Loucy (cell line): Measurements from ENCODE around the gene HRC.
"Not testable (repeated sequence)": the region's sequence is repeated elsewhere in the genome, so short reads cannot be mapped to it uniquely, and the experiment has no call there.

Experiments
- H2AFZ ChIP-seq: fragments of 200-600 bp; sonication (generic); 2 replicates; pipeline ENCODE4 v1.6.0; 2016; ENCODE audit warnings: antibody characterized with exemption, mild to moderate bottlenecking, low read length, moderate library complexity
- H3F3A ChIP-seq: fragments of 200-600 bp; 2 replicates; pipeline ENCODE4 v1.6.0; 2016; ENCODE audit warnings: antibody characterized with exemption, low read depth, mild to moderate bottlenecking
- H3K27me3 ChIP-seq: fragments of 200-600 bp; sonication (generic); 2 replicates; pipeline ENCODE4 v1.6.1; 2014; ENCODE audit warnings: low read length, mild to moderate bottlenecking; ENCODE audit not compliant: insufficient read depth, poor library complexity, severe bottlenecking
- H3K36me3 ChIP-seq: fragments of 200-600 bp; sonication (generic); 2 replicates; pipeline ENCODE4 v1.6.1; 2016; ENCODE audit warnings: low read length; ENCODE audit not compliant: insufficient read depth
- H3K4me1 ChIP-seq: fragments of 200-600 bp; sonication (generic); 2 replicates; pipeline ENCODE4 v1.5.1; 2014; ENCODE audit warnings: low read length, mild to moderate bottlenecking; ENCODE audit not compliant: insufficient read depth, poor library complexity, severe bottlenecking
- H3K4me2 ChIP-seq: fragments of 200-600 bp; sonication (generic); 2 replicates; pipeline ENCODE4 v1.6.0; 2014; ENCODE audit warnings: antibody characterized with exemption, low read length, low read depth, mild to moderate bottlenecking; ENCODE audit not compliant: poor library complexity, severe bottlenecking
- H3K4me3 ChIP-seq: fragments of 200-600 bp; sonication (generic); 2 replicates; pipeline ENCODE4 v1.5.1; 2014; ENCODE audit warnings: low read length, mild to moderate bottlenecking, mixed read lengths; ENCODE audit not compliant: poor library complexity, severe bottlenecking
- H3K79me2 ChIP-seq: fragments of 200-600 bp; sonication (generic); 2 replicates; pipeline ENCODE4 v1.6.1; 2014; ENCODE audit warnings: low read length; ENCODE audit not compliant: insufficient read depth
- H3K9ac ChIP-seq: fragments of 200-600 bp; sonication (generic); 2 replicates; pipeline ENCODE4 v1.6.0; 2014; ENCODE audit warnings: mild to moderate bottlenecking, low read depth, low read length, moderate library complexity; ENCODE audit not compliant: poor library complexity, severe bottlenecking
- H3K9me2 ChIP-seq: fragments of 200-600 bp; sonication (generic); replicated peaks from 2 replicates; pipeline ENCODE4 v1.6.1; 2016; ENCODE audit warnings: low read depth, low read length, mixed read lengths
- H3K9me3 ChIP-seq: fragments of 200-600 bp; sonication (generic); 2 replicates; pipeline ENCODE4 v1.6.1; 2014; ENCODE audit warnings: mild to moderate bottlenecking, antibody characterized with exemption, low read length, low read depth; ENCODE audit not compliant: insufficient read depth
- H4K20me1 ChIP-seq: fragments of 200-600 bp; sonication (generic); 2 replicates; pipeline ENCODE4 v1.6.0; 2014; ENCODE audit warnings: antibody characterized with exemption, low read length, mild to moderate bottlenecking; ENCODE audit not compliant: insufficient read depth, poor library complexity, severe bottlenecking
- EZH2phosphoT487 ChIP-seq: fragments of 200-600 bp; IDR thresholded peaks from 2 replicates; pipeline ENCODE4 v1.6.1; 2018; ENCODE audit warnings: antibody characterized with exemption, mild to moderate bottlenecking, moderate library complexity, borderline replicate concordance
- TF ChIP-seq, protein P1 (sequence below): fragments of 200-600 bp; sonication (generic); conservative IDR thresholded peaks from 2 replicates; pipeline ENCODE4 v1.5.1; 2014; ENCODE audit warnings: mild to moderate bottlenecking, antibody characterized with exemption, low read length

The HRC gene

DNA sequence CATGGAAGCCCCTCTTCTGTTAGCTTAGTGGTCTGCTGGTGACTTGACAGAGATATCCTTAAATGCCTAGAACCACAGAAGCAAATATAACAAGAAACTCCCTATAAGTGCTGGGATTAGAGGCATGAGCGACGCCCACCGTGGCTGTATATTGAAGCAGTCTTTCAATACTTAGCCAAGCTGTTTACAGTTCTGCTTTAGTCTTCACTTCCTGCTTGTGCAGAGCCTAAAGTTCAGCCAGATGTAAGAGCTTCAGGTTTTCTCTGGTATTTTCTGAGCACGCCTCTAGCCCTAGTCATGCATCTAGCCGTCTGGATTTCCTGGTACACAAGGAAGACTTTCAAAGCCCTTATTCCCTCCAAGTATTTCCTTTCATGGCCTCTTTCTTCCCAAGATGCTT lies 30.9 kb upstream of the HRC start:
- H3K79me2 ChIP-seq, result no peaks in the 10 kb centered on the region
- H3K36me3 ChIP-seq, result no peaks in the 10 kb centered on the region
- no peak overlapping the region for H3K9ac ChIP-seq
- H3K4me2 ChIP-seq, result no peak overlapping the region
- peaks cover 12% of the 10 kb centered on the region for H3K4me1 ChIP-seq
- H3K9me2 ChIP-seq, result no peaks in the 10 kb centered on the region
- no peaks in the 10 kb centered on the region for H3K27me3 ChIP-seq
- H2AFZ ChIP-seq, result no peak overlapping the region
- H4K20me1 ChIP-seq, result no peaks in the 10 kb centered on the region
- no peaks in the 10 kb centered on the region for H3F3A ChIP-seq
- no peak overlapping the region for H3K4me3 ChIP-seq
- peaks cover 2% of the 10 kb centered on the region; the same call in 1 of the 2 replicates for H3K9me3 ChIP-seq
- TF ChIP-seq EZH2phosphoT487, result no peak
- TF ChIP-seq, protein P1, sequence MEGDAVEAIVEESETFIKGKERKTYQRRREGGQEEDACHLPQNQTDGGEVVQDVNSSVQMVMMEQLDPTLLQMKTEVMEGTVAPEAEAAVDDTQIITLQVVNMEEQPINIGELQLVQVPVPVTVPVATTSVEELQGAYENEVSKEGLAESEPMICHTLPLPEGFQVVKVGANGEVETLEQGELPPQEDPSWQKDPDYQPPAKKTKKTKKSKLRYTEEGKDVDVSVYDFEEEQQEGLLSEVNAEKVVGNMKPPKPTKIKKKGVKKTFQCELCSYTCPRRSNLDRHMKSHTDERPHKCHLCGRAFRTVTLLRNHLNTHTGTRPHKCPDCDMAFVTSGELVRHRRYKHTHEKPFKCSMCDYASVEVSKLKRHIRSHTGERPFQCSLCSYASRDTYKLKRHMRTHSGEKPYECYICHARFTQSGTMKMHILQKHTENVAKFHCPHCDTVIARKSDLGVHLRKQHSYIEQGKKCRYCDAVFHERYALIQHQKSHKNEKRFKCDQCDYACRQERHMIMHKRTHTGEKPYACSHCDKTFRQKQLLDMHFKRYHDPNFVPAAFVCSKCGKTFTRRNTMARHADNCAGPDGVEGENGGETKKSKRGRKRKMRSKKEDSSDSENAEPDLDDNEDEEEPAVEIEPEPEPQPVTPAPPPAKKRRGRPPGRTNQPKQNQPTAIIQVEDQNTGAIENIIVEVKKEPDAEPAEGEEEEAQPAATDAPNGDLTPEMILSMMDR, result no peak

DNA sequence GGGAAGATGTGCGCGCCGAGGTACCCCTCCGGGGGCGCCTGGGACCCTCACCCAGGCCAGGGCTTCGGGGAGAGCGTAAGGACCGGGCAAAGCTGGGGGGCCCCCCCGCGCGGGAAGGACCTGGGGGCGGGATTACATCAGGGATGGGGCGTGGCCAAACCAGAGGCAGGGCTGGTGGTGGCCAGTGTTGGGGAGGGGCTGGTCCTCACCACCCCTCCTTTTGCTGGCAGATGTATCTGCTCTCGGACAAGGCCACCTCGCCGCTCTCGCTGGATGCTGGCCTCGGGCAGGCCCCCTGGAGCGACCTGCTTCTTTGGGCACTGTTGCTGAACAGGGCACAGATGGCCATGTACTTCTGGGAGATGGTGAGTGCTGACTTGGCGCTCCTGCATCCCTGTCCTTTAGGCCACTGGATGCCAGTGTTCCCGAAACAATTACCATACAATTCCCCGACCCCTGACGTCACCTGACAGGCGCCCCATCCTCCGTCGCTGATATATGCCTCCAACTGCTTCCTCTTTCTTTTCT lies 27.7 kb upstream of the HRC start:
- no peaks in the 10 kb centered on the region for H3K36me3 ChIP-seq
- H2AFZ ChIP-seq, result no peak overlapping the region
- no peak for TF ChIP-seq EZH2phosphoT487
- TF ChIP-seq, protein P1, result no peak
- H3K4me2 ChIP-seq, result no peak overlapping the region
- no peaks in the 10 kb centered on the region for H3K79me2 ChIP-seq
- H3K4me1 ChIP-seq, result no peaks in the 10 kb centered on the region
- no peak overlapping the region for H3K9ac ChIP-seq
- no peaks in the 10 kb centered on the region for H3K9me2 ChIP-seq
- H3K27me3 ChIP-seq, result no peaks in the 10 kb centered on the region
- no peaks in the 10 kb centered on the region for H3F3A ChIP-seq
- H3K9me3 ChIP-seq, result no peaks in the 10 kb centered on the region
- no peaks in the 10 kb centered on the region for H4K20me1 ChIP-seq
- H3K4me3 ChIP-seq, result no peak overlapping the region

DNA sequence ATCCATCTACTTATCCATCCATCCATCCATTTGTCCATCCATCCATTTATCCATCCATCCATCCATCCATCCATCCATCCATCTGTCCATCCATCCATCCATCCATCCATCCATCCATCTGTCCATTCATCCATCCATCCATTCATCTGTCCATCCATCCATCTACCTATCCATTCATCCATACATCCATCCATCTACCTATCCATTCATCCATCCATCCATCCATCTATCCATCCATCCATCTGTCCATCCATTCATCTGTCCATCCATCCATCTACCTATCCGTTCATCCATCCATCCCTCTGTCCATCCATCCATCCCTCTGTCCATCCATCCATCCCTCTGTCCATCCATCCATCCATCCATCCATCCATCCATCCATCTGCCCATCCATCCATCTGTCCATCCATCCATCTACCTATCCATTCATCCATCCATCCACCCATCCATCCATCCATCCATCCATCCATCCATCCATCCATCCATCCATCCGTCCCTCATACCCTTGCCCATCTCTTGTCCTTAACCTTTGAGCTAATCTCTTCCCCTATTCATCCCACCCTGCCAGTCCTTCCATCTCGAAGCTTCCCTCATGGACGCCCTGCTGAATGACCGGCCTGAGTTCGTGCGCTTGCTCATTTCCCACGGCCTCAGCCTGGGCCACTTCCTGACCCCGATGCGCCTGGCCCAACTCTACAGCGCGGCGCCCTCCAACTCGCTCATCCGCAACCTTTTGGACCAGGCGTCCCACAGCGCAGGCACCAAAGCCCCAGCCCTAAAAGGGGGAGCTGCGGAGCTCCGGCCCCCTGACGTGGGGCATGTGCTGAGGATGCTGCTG lies 27.0 kb upstream of the HRC start:
- not testable (repeated sequence) for H3K27me3 ChIP-seq, H3K4me2 ChIP-seq, H4K20me1 ChIP-seq

More for the DNA sequence above, 27.0 kb upstream of the HRC start:
- not testable (repeated sequence) for H3K4me3 ChIP-seq, H3K9me2 ChIP-seq, H3F3A ChIP-seq, H3K4me1 ChIP-seq, H3K9me3 ChIP-seq, H2AFZ ChIP-seq, H3K36me3 ChIP-seq, H3K79me2 ChIP-seq, H3K9ac ChIP-seq
